IMR-90 (cell line): ENCODE results near the gene SPATA32. TPM values are rescaled to one million over a fixed set of nuclear protein-coding genes. Genes with fewer than 3 reads are reported as not detected.

Experiments
- ATAC-seq: fragments of 200-7000 bp; cut with Tn5 transposase; 2 replicates; pipeline ENCODE4 v1.9.1; 2020; ENCODE audit warnings: low read depth, mild to moderate bottlenecking, moderate library complexity
- BruUV-seq: library from RNA; stranded (reverse); fragments of 400-500 nt; replicated peaks from 2 replicates; lab custom pipeline; 2021; lab: Mats Ljungman, UMichigan
- CTCF ChIA-PET: fragments of 300-600 bp; formaldehyde crosslinking; extraction: SDS; loops from one replicate; lab custom pipeline; 2021; ENCODE audit warnings: antibody characterized with exemption; lab: Yijun Ruan, JAX
- POLR2A ChIA-PET: fragments of 300-600 bp; sonication (Branson Sonifier 250); formaldehyde crosslinking; loops from one replicate; lab custom pipeline; 2022; ENCODE audit warnings: antibody characterized with exemption; ENCODE audit not compliant: unreplicated experiment; lab: Charles Lee
- DNase-seq: peaks from one replicate; pipeline ENCODE4 v3.0.0; 2013
- H2AFZ ChIP-seq: replicated peaks from 2 replicates; pipeline ENCODE3; 2013; ENCODE audit warnings: low read length, mild to moderate bottlenecking; ENCODE audit not compliant: poor library complexity
- H2AK5ac ChIP-seq: 2 replicates; pipeline ENCODE4 v1.6.1; 2013; ENCODE audit warnings: low read depth, low read length, inconsistent platforms
- H2AK9ac ChIP-seq: replicated peaks from 2 replicates; pipeline ENCODE3; 2013; ENCODE audit warnings: mild to moderate bottlenecking, low read depth, low read length, moderate library complexity; ENCODE audit not compliant: poor library complexity
- H2BK120ac ChIP-seq: 2 replicates; pipeline ENCODE4 v1.6.1; 2013; ENCODE audit warnings: low read depth, low read length, inconsistent platforms
- H2BK15ac ChIP-seq: 3 replicates; pipeline ENCODE4 v1.6.1; 2013; ENCODE audit warnings: low read depth, low read length, inconsistent platforms
- H2BK20ac ChIP-seq: 2 replicates; pipeline ENCODE4 v1.6.1; 2013; ENCODE audit warnings: low read depth, mild to moderate bottlenecking, inconsistent platforms, low read length, moderate library complexity
- H2BK5ac ChIP-seq: 2 replicates; pipeline ENCODE4 v1.6.1; 2013; ENCODE audit warnings: mild to moderate bottlenecking, low read depth, low read length, inconsistent platforms; ENCODE audit not compliant: poor library complexity, severe bottlenecking
- H3K14ac ChIP-seq: replicated peaks from 2 replicates; pipeline ENCODE4 v1.6.1; 2013; ENCODE audit warnings: low read depth, low read length, inconsistent platforms
- H3K18ac ChIP-seq: 2 replicates; pipeline ENCODE4 v1.6.1; 2013; ENCODE audit warnings: low read depth, low read length, control low read depth
- H3K23ac ChIP-seq: 2 replicates; pipeline ENCODE4 v1.6.1; 2013; ENCODE audit warnings: low read depth, low read length, inconsistent platforms
- H3K27ac ChIP-seq: 2 replicates; pipeline ENCODE4 v1.5.1; 2013; ENCODE audit warnings: mild to moderate bottlenecking, control low read depth, low read length; ENCODE audit not compliant: insufficient read depth
- H3K27me3 ChIP-seq: 2 replicates; pipeline ENCODE4 v1.6.1; 2013; ENCODE audit warnings: low read length; ENCODE audit not compliant: control insufficient read depth, insufficient read depth
- H3K36me3 ChIP-seq: 2 replicates; pipeline ENCODE4 v1.6.1; 2013; ENCODE audit warnings: low read length, mixed read lengths; ENCODE audit not compliant: control insufficient read depth, insufficient read depth
- H3K4ac ChIP-seq: 2 replicates; pipeline ENCODE4 v1.6.1; 2013; ENCODE audit warnings: low read depth, low read length, inconsistent platforms
- H3K4me1 ChIP-seq: 2 replicates; pipeline ENCODE4 v1.6.1; 2013; ENCODE audit warnings: low read length, mixed read lengths; ENCODE audit not compliant: control insufficient read depth, insufficient read depth
- H3K4me2 ChIP-seq: 2 replicates; pipeline ENCODE4 v1.6.1; 2013; ENCODE audit warnings: low read depth, mild to moderate bottlenecking, control low read depth, low read length, moderate library complexity
- H3K4me3 ChIP-seq: 2 replicates; pipeline ENCODE4 v1.5.1; 2013; ENCODE audit warnings: low read depth, mild to moderate bottlenecking, control low read depth, low read length, moderate library complexity; ENCODE audit not compliant: insufficient read depth
- H3K56ac ChIP-seq: 2 replicates; pipeline ENCODE4 v1.6.1; 2013; ENCODE audit warnings: low read length, inconsistent platforms; ENCODE audit not compliant: insufficient read depth; ENCODE audit errors: extremely low read depth
- H3K79me1 ChIP-seq, 2 experiments: 2 replicates each; pipeline ENCODE4 v1.6.1; 2013; ENCODE audit warnings: low read length in 2 of 2, inconsistent platforms in 1 of 2, low read depth in 1 of 2
- H3K9ac ChIP-seq: 2 replicates; pipeline ENCODE4 v1.6.1; 2013; ENCODE audit warnings: low read depth, low read length, control low read depth
- H3K9me1 ChIP-seq: 2 replicates; pipeline ENCODE4 v1.6.1; 2013; ENCODE audit warnings: low read length, inconsistent platforms; ENCODE audit not compliant: insufficient read depth
- H3K9me3 ChIP-seq: 2 replicates; pipeline ENCODE4 v1.6.1; 2013; ENCODE audit warnings: low read length; ENCODE audit not compliant: control insufficient read depth, insufficient read depth
- H4K20me1 ChIP-seq: 2 replicates; pipeline ENCODE4 v1.6.1; 2013; ENCODE audit warnings: low read length, inconsistent platforms; ENCODE audit not compliant: insufficient read depth
- H4K5ac ChIP-seq: 2 replicates; pipeline ENCODE4 v1.6.1; 2013; ENCODE audit warnings: mild to moderate bottlenecking, low read depth, low read length, control low read depth
- H4K8ac ChIP-seq, 2 experiments: 2 replicates each; pipeline ENCODE4 v1.6.1; 2013; ENCODE audit warnings: low read depth in 2 of 2, low read length in 2 of 2, control low read depth in 1 of 2, inconsistent platforms in 1 of 2
- H4K91ac ChIP-seq: 2 replicates; pipeline ENCODE4 v1.6.1; 2013; ENCODE audit warnings: low read depth, low read length, inconsistent platforms; ENCODE audit not compliant: insufficient read depth
- BHLHE40 ChIP-seq: fragments of 150-350 bp; IDR thresholded peaks from 2 replicates; pipeline ENCODE4 v1.6.1; 2016; ENCODE audit warnings: mild to moderate bottlenecking, low read depth, low read length
- CEBPB ChIP-seq: IDR thresholded peaks from 2 replicates; pipeline ENCODE4 v1.6.1; 2012; ENCODE audit warnings: low read depth, low read length, improper control_type of control experiment
- FOS ChIP-seq: fragments of 150-350 bp; IDR thresholded peaks from 2 replicates; pipeline ENCODE4 v1.6.1; 2016; ENCODE audit warnings: low read depth, low read length
- MAFK ChIP-seq: IDR thresholded peaks from 2 replicates; pipeline ENCODE4 v1.6.1; 2012; ENCODE audit warnings: low read depth, low read length, improper control_type of control experiment
- NFE2L2 ChIP-seq: fragments of 150-350 bp; IDR thresholded peaks from 2 replicates; pipeline ENCODE4 v1.6.1; 2016; ENCODE audit warnings: low read depth, mild to moderate bottlenecking, low read length
- RAD21 ChIP-seq: IDR thresholded peaks from 2 replicates; pipeline ENCODE4 v1.6.1; 2012; ENCODE audit warnings: low read length, improper control_type of control experiment
- RFX5 ChIP-seq: IDR thresholded peaks from 2 replicates; pipeline ENCODE4 v1.8.0; 2012; ENCODE audit warnings: low read depth, mild to moderate bottlenecking, low read length, moderate library complexity
- WGBS, 2 experiments: methylation state at CpG; one replicate each; pipeline versions ENCODE4 v1.1.5 to v1.1.7; 2013; ENCODE audit warnings: missing lambda C conversion rate in 2 of 2; ENCODE audit not compliant: insufficient read length in 1 of 2; ENCODE audit errors: extremely low coverage in 2 of 2; 5-methylcytosine and 5-hydroxymethylcytosine counted together
- dilution Hi-C: fragments of 300-500 bp; cut with HindIII; formaldehyde crosslinking; loops from one replicate; pipeline ENCODE4 v1.14.3; 2018; ENCODE audit warnings: low sequenced_read_pairs; ENCODE audit not compliant: unreplicated experiment
- in situ Hi-C: fragments of 300-500 bp; cut with MboI; formaldehyde crosslinking; loops from 3 replicates; pipeline ENCODE4 v1.14.3; 2019; ENCODE audit warnings: low sequenced_read_pairs, inconsistent platforms, mixed read lengths
- intact Hi-C: fragments of 100-400 bp; cut with micrococcal nuclease; formaldehyde crosslinking; loops from 2 replicates; pipeline ENCODE4 v1.10.0; 2022
- polyA plus RNA-seq, 3 experiments: library from polyadenylated mRNA; depleted of rRNA; stranded (reverse); fragments of >200 nt; gene quantifications; 2 replicates each; pipeline ENCODE4 v1.2.3, GENCODE V29; 2012; ENCODE audit warnings: low replicate concordance in 1 of 3
- total RNA-seq: library from RNA; depleted of rRNA; stranded (reverse); fragments of >200 nt; gene quantifications from 2 replicates; pipeline ENCODE4 v1.2.3, GENCODE V29; 2012
- TF ChIP-seq, protein P1 (sequence below): fragments of 150-350 bp; IDR thresholded peaks from 2 replicates; pipeline ENCODE4 v1.6.1; 2016; ENCODE audit warnings: low read depth, mild to moderate bottlenecking, low read length, moderate library complexity, borderline replicate concordance

Gene SPATA32
- total and polyA plus RNA-seq, 2 of the 4 experiments (the other 2 are of a cell fraction) = 0.18 TPM; not detected in 1

GRCh38 chr17:45307290-45308015 is 45.6 kb upstream of the SPATA32 start:
- Histone ChIP-seq H3K4me2 (peak overlapping the region; percentile 82), H3K9ac (no peak overlapping the region), H3K4me1 (peaks cover 40% of the 10 kb centered on the region), H3K27ac (peak overlapping the region; percentile 85), H2AK9ac (no peak overlapping the region), H3K27me3 (no peaks in the 10 kb centered on the region), H4K91ac (peak overlapping the region; percentile 47; the same call in 1 of the 2 replicates), H4K20me1 (peaks cover 66% of the 10 kb centered on the region), H3K14ac (peak overlapping the region; percentile 49), H3K9me1 (peaks cover 44% of the 10 kb centered on the region), H4K5ac (peak overlapping the region; percentile 89), H2BK120ac (peak overlapping the region; percentile 59), H3K9me3 (no peaks in the 10 kb centered on the region), H3K36me3 (peaks cover 8% of the 10 kb centered on the region), H3K56ac (peak overlapping the region; percentile 45; the same call in 1 of the 2 replicates), H2AFZ (no peak overlapping the region), H2BK15ac (no peak overlapping the region; the same call in 2 of the 3 replicates), H4K8ac (peak overlapping the region in 1 of 2 experiments; percentile 75; a peak in 2 of 4 replicates), H3K4me3 (no peak overlapping the region), H3K23ac (peak overlapping the region; percentile 60), H3K4ac (peak overlapping the region; percentile 84), H2BK5ac (peak overlapping the region; percentile 85), H2AK5ac (peak overlapping the region; percentile 86), H3K79me1 (peaks cover 43 to 88% of the 10 kb centered on the region in 2 experiments), H2BK20ac (peak overlapping the region; percentile 59), H3K18ac (peak overlapping the region; percentile 71)
- POLR2A ChIA-PET = no interaction called here
- ATAC-seq (peak; percentile 13), DNase-seq (peak; percentile 90)
- TF ChIP-seq MAFK (no peak), NFE2L2 (peak; percentile 34; the same call in 1 of the 2 replicates), RFX5 (no peak), CEBPB (peak; percentile 37), RAD21 (no peak), FOS (peak; percentile 62; the same call in 1 of the 2 replicates), BHLHE40 (no peak)
- TF ChIP-seq, protein P1, sequence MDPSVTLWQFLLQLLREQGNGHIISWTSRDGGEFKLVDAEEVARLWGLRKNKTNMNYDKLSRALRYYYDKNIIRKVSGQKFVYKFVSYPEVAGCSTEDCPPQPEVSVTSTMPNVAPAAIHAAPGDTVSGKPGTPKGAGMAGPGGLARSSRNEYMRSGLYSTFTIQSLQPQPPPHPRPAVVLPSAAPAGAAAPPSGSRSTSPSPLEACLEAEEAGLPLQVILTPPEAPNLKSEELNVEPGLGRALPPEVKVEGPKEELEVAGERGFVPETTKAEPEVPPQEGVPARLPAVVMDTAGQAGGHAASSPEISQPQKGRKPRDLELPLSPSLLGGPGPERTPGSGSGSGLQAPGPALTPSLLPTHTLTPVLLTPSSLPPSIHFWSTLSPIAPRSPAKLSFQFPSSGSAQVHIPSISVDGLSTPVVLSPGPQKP = no peak
- no CpG with 5 or more reads among the region's 9 CpGs for WGBS, 2 experiments
- dilution Hi-C loops (no loop called here), in situ Hi-C loops (no loop called here), intact Hi-C loops (no loop called here)
- CTCF ChIA-PET = interaction anchor here (1.0 kb wide), 1 partner anchor 9 kb away, joined by 4 read pairs; no protein-coding TSS in a partner anchor
- no TSS peak for BruUV-seq
